ENCODE measurements around the gene CACNG7.

CACNG7 gene

GRCh38 chr19:53957448-53958167 is 48.5 kb downstream of the CACNG7 start:
- no peak for DNase-seq

- no peak for DNase-seq
These were observed 49.1 kb downstream of the CACNG7 start for GRCh38 chr19:53958168-53958571.

DNA sequence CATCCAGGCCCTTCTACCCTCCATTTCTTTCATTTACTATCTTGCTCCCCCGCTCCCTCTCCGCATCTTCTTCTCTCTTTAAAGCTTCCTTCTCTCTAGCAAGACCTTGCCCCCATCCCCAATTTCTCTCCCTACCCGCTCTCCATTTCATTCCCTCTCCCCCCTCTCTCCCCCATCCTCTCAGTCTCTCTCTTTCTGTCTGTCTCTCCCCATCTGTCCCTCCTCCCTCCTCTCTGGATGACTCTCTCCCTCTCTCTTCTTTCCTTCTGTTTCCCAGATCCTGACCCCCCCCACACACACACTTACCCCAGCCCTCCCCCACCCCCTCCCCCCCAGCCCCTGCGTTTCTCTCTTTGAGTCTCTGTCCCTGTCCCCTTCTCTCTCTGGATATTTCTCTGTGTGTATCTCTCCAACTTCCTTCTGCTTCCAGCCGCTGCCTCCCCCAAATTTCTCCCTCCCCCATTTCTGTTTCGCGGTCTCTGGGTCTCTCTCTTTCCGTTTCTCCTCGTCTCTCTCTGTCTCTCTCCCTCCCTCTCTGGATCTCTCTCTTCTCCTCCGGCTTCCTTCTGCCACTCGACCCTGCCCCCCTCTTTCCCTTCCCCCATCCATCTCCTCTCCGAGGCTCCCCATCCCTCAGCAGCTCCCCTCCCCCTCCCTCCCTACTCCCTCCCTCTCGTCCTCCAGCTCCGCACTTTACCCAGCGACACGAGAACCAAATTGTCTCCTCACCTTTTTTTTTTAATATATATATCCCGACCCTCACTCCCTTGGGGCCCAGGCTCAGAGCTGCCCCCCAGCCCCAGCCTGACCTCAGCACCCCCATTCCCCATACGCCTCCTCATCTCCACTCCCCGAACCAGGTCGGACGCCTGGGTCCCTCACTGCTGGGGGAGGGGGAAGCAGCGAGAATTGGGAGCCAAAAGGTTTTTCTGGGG is 50.0 kb downstream of the CACNG7 start:
- DNase-seq: no peak

GRCh38 chr19:53960187-53960586 is 51.1 kb downstream of the CACNG7 start:
- no peak for DNase-seq

DNA sequence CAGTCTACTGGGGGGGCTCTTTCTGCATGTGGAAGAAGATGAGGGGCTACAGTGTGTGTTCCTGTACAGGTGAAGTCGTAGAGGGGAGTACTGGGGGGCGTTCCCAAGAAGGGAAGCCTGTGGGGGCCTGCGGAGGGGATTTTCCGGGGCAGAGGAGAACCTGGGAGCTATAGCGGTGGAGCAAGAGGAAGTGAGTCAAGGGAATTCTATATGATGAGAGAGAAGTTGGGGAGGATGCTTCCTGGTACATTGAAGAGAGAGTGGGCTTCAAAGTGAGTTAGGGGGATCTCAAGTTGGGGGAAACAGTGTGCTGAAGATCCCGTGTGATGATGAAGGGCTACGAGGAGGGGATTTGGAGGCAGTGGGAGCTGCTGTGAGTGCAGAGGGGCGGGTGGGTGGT is 51.8 kb downstream of the CACNG7 start:
- no peak for DNase-seq

- no peak for DNase-seq
These were observed 52.7 kb downstream of the CACNG7 start for GRCh38 chr19:53961523-53962356.

DNA sequence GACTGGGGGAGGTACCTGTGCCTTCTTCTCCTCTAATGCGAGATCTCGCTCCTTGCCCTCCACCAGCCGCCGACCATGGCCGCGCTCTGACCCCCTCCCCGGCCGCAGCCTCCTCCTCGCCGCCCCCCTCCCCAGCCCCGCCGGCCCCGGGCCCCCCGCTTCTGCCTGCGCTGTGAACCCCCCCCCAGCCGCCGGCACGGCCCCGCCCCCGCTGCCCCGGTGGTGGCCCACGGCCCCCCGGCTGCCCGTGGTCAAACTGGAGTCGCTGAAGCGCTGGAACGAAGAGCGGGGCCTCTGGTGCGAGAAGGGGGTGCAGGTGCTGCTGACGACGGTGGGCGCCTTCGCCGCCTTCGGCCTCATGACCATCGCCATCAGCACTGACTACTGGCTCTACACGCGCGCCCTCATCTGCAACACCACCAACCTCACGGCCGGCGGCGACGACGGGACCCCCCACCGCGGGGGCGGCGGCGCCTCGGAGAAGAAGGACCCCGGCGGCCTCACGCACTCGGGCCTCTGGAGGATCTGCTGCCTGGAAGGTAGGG is 53.9 kb downstream of the CACNG7 start, which contains the start of gene CACNG8:
Gene CACNG8 (plus strand): TSS at position 51 of the 545 bp plus-strand sequence.
- no peak for DNase-seq

- DNase-seq: no peak
These were observed 56.0 kb downstream of the CACNG7 start for GRCh38 chr19:53965091-53965490.

GRCh38 chr19:53966931-53967330 is 57.9 kb downstream of the CACNG7 start:
- no peak for DNase-seq

- no peak for DNase-seq
These were observed 60.3 kb downstream of the CACNG7 start for GRCh38 chr19:53969366-53969765.

GRCh38 chr19:53971673-53972072 is 62.6 kb downstream of the CACNG7 start:
- DNase-seq: no peak

DNA sequence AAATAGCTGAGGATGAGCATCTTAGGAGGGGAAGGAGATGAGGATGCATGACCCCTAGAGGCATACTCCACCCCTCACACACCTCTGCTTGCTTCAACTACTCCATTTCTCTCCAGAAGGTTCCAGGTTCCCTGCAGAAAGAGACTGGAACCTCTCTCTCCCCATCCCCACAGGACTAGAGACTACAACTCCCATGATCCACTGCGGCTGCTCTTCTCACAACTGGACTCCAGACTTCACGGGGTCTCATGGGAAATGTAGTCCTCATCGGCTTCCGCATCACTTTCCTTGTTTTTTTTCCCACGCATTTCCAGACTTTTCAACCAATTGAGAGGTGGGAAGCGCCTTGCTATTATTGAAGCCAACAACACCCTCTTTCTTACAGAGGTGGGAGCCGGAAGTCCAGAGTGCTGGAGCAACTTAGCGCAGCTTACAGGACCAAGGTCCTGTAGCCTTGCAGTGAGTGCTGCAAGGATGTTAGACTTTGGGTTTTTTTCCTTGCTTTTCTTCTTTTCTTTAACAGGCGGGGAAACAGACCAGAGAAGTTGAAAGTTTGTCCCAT is 68.4 kb downstream of the CACNG7 start:
- DNase-seq: peak; percentile 51

DNA sequence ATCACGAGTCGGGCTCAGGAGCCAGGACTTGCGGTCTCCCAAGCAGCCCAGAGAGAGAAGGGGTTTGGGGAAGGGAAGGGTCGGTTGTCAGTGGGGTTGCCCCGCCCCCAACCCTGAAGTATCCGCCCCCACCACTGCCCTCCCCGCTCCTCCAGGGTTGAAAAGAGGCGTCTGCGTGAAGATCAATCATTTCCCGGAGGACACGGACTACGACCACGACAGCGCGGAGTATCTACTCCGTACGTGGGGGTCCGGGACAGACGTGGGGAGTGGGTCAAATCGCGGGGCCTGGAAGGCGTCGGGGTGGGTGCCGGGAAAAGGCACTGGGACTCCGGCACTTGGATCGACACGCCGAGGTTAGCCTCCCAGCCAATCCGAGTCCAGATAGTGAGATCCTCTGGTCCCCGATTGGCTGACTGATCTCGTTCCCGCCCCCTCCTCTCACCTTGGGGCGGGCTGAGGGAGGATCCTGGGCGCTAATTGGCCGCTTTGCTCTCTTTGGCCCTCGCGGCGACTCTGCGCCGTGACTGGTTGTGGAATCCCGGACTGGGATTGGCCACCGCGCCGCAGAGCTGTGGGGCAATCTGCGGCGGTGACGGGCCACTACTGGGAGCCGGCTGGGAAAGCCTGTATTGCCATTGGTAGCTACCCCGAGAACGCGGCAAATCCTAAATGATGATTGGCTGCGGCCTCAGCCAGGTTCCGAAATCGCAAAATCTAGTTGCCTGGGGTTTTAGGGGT is 69.1 kb downstream of the CACNG7 start:
- DNase-seq: peak; percentile 73

DNA sequence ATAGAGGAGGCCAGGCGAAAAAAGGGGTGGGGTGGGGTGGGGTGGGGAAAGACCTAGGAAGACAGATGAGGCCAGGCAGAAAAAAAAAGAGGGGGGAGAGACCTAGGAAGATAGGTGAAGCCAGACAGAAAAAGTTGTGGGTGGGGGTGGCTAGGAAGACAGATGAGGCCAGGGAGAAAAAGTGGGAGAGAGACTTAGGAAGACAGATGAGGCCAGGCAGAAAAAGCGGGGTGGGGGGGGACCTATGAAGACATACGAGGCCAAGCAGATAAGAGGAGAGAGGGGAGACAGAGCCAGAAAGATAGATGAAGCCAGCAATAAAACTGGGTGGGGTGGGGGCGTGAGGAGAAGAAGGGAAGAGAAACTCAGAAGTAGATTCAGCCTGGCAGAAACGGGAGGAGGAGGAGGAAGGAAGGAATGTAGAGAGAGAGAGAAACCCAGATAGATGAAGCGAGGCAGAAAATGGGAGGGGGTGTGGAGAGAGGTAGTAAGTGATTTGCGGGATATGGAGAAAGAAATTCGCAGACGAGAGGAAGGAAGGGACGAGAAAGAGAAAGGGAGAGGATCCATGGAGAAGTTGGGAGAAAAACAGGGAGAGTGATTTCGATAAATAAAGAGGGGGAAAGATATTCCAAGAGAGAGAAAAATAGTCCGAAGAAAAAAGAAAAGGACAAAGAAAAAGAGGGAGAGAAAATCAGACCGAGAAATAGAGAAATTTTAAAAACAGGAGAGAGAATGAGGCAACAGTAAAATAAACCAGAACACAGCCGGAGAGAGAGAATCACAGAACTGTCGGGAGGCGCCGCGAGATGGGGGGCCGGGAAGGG is 70.1 kb downstream of the CACNG7 start:
- DNase-seq: no peak

DNA sequence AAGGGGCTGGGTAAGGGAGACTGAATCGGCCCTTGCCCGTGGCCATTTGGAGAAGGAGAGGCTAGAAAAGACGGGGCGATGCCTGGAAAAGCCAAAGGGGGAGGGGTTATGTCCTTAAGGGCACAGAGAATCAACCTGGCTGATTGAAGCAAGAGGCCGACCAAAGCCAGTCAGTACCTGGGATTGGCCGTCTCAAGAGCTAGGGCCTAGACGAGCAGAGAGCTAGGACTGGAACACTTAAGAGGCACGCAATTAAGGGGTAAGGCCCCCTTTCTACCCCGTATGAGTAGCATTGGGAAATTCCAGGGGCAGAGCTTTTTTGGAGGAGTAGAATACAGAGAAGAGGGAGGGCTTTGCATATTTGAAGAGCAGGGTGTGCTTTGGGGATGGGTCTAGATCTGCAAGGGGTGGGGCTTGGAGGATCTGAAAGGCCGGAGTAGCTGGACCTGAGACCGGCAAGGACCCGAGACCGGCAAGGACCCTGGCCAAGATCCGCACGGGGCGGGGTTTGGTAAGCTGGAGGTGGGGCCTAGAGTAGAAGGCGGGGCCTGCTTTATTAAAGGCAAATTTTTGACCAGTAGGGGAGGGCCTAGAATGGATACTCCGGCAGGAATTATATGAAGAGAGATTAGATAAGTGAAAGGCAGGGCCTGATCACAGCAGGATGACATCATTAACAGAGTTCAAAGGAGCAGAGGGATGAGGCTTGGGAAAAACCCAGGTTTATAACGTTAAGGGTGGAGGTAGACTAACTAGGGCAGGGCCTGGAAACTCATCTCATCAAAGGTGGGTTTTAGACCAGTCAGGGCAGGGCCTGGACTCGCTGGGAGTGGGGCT is 71.7 kb downstream of the CACNG7 start:
- DNase-seq: no peak

- DNase-seq: no peak
These were observed 72.4 kb downstream of the CACNG7 start for GRCh38 chr19:53981376-53981951.

DNA sequence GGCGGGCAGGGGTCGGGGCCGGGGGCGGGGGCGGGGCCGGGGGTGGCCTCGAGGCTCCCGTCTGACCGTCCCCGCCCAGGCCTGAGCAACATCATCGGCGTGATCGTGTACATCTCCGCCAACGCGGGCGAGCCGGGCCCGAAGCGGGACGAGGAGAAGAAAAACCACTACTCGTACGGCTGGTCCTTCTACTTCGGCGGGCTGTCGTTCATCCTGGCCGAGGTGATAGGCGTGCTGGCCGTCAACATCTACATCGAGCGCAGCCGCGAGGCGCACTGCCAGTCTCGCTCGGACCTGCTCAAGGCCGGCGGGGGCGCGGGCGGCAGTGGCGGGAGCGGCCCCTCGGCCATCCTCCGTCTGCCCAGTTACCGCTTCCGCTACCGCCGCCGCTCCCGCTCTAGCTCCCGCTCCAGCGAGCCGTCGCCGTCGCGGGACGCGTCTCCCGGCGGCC is 72.9 kb downstream of the CACNG7 start:
- no peak for DNase-seq

DNA sequence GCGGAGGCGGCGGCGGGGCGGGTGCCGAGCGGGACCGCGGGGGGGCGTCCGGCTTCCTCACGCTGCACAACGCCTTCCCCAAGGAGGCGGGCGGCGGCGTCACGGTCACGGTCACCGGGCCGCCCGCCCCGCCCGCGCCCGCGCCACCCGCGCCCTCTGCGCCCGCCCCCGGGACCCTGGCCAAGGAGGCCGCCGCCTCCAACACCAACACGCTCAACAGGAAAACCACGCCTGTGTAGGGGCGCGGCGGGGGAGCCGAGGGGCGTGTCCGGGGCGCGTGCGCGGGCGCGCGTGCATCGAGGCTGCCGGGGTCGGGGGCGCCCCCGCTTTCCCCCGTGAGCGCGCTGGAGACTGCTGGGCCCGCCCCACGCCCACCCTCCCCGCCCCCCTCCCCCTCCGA is 73.5 kb downstream of the CACNG7 start:
- DNase-seq: no peak

Data from stimulated activated CD4-positive, alpha-beta T cell treated with anti-CD3 and anti-CD28 coated beads, Interleukin-1b, Interleukin-23, amount 100 ng/mL, for 48 hours (primary cell).